GM19467 (cell line): ENCODE measurements around the gene TMEM80.
"Not testable (repeated sequence)": the region's sequence is repeated elsewhere in the genome, so short reads cannot be mapped to it uniquely, and the experiment has no call there.

ENCODE experiments used
- ATAC-seq: cut with Tn5 transposase; IDR thresholded peaks from one replicate; pipeline ENCODE4 v1.9.1; 2021; ENCODE audit warnings: mild to moderate bottlenecking, moderate library complexity; ENCODE audit not compliant: unreplicated experiment

Gene TMEM80

GRCh38 chr11:679271-680207 lies 16.1 kb upstream of the TMEM80 start:
- no peak for ATAC-seq

- no peak for ATAC-seq
These were observed 15.1 kb upstream of the TMEM80 start for GRCh38 chr11:680476-680875.

GRCh38 chr11:680970-681369 lies 14.6 kb upstream of the TMEM80 start:
- no peak for ATAC-seq

GRCh38 chr11:686451-687243 lies 9.0 kb upstream of the TMEM80 start:
- no peak for ATAC-seq

- no peak for ATAC-seq
These were observed 7.9 kb upstream of the TMEM80 start for GRCh38 chr11:687751-688150.

- ATAC-seq: no peak
These were observed 6.9 kb upstream of the TMEM80 start for GRCh38 chr11:688681-689080.

DNA sequence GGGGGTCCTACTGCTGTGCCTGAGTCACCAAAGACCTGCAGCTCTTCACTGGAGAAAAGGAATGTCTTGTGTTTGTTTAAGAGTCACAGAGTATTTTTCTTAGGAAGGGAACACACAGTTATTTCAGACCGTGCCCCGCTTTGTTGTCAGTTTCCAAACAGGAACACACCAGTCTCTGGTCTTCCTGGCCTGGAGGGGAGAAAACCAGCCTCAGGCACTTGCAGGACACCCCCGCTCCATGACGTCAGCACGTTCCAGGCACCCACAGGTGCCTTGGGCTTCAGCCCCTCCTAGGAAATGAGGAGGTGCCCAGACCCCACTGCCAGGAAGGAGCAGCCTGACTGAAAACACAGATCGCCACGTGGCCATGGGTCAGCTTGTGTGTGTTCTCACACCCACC lies 6.0 kb upstream of the TMEM80 start:
- ATAC-seq: no peak

DNA sequence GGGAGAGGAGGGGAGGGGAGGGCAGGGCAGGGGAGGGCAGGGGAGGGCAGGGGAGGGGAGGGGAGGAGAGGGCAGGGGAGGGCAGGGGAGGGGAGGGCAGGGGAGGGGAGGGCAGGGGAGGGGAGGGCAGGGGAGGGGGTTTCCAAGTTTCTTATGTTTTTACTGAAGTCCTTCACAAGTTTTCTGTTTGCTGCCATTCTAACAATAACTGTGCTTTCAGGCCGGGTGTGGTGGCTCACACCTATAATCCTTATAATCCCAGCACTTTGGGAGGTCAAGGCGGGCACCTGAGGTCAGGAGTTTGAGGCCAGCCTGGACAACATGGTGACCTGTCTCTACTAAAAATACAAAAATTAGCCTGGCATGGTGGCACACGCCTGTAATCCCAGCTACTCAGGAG lies 5.4 kb upstream of the TMEM80 start:
- ATAC-seq: not testable (repeated sequence)

GRCh38 chr11:690738-691633 lies 4.6 kb upstream of the TMEM80 start:
- ATAC-seq: no peak

DNA sequence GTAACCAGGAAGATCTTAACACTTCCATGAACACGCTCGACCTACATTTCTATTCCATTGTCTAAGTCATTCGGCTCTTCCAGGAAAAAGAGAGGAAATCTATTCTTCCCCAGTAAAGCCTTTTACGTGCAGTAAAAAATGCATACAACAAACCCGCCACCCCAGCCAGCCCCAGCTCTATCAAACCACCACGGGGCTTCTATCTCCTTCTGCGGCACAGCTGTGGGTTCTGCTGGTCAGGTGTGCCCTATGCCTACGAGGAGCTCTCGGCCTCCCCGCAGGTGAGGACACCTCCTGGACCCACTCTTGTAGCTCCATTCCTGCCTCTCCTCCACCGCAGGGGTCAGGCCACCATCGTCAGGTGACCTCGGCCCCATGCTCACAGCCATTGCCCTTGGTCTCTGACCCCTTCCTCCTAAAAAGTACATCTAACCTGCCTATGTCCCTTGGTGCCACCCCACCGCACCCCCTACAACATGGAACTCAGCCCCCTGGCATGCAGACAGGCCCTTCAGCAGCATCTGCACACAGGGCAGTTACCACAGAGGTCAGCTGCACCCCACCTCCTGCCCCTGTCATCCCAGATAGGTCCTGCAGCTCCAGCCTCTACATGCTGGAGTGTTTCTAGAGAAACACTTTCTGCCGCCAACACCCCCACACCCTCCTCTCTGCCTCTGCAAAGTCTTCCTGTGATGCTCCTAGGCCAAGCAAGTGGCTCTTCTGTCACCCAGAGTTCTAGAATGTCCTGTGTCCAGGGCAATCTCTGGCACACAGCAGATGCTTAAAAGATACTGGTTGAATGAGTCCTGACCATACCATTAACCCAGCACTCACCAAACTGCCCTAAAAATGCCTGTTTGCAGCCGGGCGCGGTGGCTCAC lies 3.7 kb upstream of the TMEM80 start:
- no peak for ATAC-seq

DNA sequence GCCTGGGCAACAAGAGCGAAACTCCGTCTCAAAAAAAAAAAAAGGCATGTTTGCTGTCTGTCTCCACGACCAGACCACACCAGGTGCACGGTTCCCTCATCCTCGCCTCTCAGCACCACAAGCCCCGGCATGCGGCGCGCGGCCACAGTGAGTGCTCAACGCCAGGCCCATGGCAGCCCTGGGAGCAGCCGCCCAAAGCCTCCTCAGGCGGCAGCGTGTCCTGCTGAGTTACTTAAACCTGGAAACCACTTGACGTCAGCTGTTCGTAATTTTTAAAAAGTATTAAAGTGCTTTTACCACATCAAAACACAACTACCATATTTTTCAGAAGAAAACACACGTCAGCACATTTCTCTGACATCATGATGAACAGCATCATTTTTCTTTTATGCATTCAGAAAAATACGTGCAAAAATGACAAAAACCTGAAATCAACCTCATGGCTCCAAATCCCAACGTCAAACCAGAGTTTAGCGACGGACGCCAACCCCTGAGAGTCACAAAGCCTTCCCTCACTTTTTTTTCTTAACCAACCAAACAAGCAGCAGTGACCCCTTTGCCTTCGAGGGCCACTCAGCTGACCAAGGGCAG lies 2.7 kb upstream of the TMEM80 start:
- no peak for ATAC-seq

GRCh38 chr11:693415-693831 lies 2.2 kb upstream of the TMEM80 start:
- ATAC-seq: no peak

- no peak for ATAC-seq
These were observed 1.6 kb upstream of the TMEM80 start for GRCh38 chr11:693887-694562.

GRCh38 chr11:694563-695287 lies 891 bp upstream of the TMEM80 start, which contains the start of gene DEAF1:
TSS of gene DEAF1 (minus strand) at chr11:695222. CDS start at chr11:695047, 175 bp downstream.
- ATAC-seq: peak; percentile 78

DNA sequence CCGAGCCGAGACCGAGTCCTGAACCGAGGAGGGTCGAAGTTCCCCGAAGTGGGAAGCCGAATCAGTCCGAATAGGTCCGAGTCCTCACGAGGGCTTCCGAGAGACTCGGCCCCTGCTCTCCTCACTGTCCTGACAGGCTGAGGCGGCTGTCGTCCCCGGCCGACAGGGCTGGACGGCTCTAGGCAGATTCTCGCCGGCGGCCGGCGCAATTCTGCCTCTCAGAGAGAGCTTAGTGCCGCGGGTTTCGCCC lies 403 bp upstream of the TMEM80 start:
- no peak for ATAC-seq

GRCh38 chr11:696955-697491 lies 1.4 kb downstream of the TMEM80 start:
- no peak for ATAC-seq

DNA sequence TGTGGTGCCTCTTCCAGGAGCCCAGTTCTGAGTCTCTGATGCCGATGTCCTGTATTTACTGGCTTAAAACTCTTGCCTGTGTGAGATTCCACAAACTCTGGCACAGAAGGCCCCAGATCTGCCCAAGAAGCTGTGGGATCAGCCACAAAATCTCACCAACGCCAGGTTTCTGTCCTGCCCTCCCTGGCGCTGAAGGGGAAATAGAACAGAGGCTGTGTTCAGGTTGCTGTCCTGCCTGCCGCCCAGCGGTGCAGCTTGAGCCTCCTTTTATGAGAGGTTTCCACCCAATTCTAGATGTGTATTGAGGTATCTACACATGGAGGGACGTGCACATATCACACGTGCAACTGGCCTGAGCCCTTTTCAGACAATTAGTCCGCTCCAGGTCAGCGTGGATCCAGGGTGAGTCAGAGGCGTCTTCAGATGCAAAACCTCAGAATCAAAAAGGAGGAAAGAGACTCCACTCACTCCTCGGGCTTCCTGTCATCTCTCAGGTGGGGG lies 2.2 kb downstream of the TMEM80 start:
- ATAC-seq: no peak

- ATAC-seq: no peak
These were observed 3.0 kb downstream of the TMEM80 start for GRCh38 chr11:698493-699115.
